HG02943 (cell line): ENCODE measurements around the gene TBXAS1.
A peak's percentile ranks its signal among the peaks of the same experiment; 100 is the strongest.

ENCODE experiments used
- ATAC-seq: cut with Tn5 transposase; IDR thresholded peaks from one replicate; pipeline ENCODE4 v1.9.1; 2021; ENCODE audit warnings: mild to moderate bottlenecking, low read depth, moderate library complexity; ENCODE audit not compliant: unreplicated experiment

The TBXAS1 gene

DNA sequence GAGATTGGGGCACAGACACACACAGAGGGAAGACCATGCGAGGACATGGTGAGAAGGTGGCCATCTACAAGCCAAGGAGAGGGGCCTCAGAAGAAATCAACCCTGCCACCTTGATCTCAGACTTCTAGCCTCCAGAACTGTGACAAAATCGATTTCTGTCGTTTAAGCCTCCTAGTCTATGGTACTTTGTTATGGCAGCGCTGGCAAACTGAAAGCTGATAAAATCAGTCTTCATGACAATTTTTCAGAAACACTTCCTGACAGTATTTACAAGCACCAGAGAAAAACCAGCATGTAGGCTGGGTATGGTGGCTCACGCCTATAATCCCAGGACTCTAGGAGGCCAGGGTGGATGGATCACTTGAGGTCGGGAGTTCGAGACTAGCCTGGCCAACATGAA is 229.5 kb downstream of the TBXAS1 start:
- no peak for ATAC-seq

DNA sequence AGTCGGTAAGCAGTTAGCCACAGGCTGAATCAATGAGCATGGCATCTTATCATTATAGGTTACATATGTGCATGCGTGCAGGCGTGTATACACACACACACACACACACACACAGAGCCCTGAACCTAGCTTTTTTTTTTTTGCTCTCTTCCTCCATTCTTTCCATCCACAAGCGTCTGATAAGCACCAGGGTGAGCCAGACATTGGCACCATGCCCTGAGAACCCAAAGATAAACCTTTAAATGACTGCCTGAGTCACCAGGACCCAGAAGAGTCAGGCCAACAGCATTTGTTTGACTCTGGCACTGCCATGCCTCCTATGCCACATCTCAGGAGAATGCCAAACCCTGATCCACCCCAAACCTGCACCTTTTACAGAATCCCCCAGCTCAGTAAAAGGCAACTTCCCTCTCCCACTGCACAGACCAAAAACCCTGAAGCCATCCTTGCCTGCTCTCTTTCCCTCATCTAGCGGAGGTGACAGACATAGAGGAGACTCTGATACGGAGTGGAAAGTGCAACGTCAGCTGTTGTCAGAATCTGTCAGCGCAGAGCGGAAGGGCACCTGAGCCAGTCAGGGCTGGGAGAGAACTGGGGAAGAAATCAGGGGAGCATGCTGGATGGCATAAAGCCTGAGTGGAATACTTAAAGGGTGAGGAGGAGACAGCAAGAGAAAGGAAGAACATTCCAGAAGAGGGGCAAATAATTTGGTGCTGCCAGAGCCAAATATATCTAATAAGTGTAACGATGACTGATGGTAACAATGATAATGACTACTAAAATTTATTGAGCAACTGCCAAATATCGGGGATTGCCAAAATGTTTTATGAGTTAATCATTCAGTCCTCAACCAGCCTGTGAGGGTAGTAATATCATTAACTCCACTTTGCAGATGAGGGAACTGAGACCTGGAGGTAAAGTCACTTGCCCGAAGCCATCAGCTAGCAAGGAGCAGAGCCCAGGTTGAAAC is 230.5 kb downstream of the TBXAS1 start:
- ATAC-seq = no peak

GRCh38 chr7:140060243-140060630 is 231.2 kb downstream of the TBXAS1 start:
- ATAC-seq = no peak

DNA sequence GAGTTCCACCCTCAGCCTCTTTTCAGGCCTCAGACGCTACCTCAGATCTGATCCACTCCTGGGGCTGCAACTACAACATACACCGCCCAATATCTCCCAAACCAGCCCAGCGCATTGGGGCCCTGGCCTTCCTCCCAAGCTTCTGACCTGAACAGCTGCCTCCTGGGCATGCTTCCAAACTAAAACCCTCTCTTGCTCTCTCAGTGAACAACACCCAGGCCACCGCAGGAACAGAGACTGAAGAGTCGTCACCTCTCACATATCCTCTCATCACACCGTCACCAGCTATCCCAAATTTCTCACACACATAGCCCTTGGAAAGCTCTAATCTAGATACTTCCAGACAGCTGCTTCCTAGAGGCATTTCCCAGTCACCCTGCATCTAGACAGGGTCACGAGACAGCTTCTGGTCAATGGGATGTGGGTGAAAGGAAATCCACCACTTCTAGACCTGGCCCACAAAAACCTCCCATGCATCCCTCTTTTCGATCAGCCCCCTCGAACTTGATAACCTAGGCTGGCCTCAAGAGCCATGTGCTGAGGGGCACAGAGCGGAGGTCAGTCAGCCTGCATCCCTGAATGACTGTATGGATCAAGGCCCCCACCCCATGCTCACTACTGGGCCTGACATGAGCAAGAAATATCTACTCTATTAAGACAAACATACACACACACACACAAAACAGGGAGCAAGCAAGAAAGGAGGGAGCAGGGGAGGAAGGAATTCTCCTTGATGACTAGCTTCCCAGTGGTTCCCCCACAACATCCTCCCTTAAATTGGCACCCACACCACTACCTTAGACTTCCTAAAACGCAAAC is 231.9 kb downstream of the TBXAS1 start:
- ATAC-seq = no peak

DNA sequence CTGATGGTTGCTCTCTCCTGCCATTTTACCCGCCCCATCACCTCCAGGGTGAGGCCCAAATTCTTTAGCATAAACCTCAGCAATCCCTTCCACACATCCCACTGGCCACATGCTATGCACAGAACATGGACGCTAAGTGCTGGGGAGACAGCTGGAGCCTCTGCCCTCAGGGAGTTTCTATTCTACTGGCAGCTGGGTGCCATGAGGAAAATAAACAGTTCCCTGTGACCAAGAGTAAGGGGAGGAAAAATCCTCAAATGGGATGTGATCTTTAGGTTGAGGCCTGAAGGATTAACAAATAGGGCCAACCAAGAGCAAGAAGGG is 232.5 kb downstream of the TBXAS1 start:
- ATAC-seq = no peak

GRCh38 chr7:140062118-140062527 is 233.1 kb downstream of the TBXAS1 start:
- ATAC-seq = peak; percentile 47

GRCh38 chr7:140062528-140063299 is 233.7 kb downstream of the TBXAS1 start, which contains the start of gene PARP12:
PARP12 (minus strand) TSS chr7:140062951; CDS start chr7:140062847, 104 bp downstream.
- peak; percentile 86 for ATAC-seq

DNA sequence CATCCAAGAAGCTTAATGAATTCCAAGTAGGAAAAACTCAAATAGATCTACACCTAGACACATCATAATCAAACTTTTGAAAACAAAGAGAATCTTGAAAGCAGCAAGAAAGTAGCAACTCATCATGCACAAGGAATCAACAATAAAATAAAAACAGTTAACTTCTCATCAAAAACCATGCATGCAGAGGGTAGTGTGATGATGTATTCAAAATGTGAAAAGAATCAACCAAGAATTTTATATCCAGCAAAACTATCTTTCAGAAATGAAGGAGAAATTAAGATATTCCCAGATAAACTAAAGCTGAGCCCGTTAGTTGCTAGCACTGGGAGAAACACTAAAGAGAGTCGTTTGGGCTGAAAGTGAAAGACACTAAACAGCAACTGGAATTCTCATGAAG is 238.0 kb downstream of the TBXAS1 start:
- ATAC-seq = no peak

GRCh38 chr7:140068033-140068432 is 239.0 kb downstream of the TBXAS1 start:
- ATAC-seq = no peak

DNA sequence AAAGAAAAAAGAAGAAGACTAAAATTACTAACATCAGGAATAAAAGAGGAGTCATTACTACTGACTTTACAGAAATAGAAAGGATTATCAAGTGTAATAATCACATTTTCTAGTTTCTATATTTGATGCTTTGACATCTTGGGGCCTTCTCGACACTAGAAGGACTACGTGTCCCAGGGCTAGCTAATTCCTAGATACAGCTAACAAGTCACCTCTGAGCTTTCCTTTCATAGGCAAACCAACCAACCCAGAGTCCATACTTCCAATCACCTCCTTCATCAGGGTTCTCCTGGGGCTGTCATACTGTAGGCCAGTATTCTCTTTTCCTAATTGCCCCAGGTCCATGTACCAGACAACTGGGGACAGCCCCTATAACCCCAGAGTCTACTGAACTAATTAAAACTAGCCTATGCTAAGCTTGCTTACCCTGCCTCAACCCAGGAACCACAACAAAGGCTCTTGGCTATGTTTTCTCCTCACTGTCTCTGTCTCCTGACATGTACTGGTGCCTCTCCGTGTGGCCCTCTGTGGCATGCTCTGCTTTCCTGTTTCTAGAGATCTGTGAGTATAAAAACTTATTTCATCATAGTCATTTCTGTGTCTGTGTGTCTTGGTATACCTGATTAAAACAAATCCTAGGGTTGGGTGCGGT is 240.4 kb downstream of the TBXAS1 start:
- no peak for ATAC-seq
